Epithelial cell of esophagus (primary cell): ENCODE measurements around the gene ZC3H12C.
"Not testable (repeated sequence)": the region's sequence is repeated elsewhere in the genome, so short reads cannot be mapped to it uniquely, and the experiment has no call there.

Experiments used
- DNase-seq: peaks from one replicate; pipeline ENCODE4 v3.0.0; 2010; ENCODE audit warnings: low read depth
- H3K4me3 ChIP-seq: 2 replicates; pipeline ENCODE4 v1.5.1; 2011; ENCODE audit warnings: mild to moderate bottlenecking, low read length, control low read depth
- TF ChIP-seq, protein P1 (sequence below): IDR thresholded peaks from 2 replicates; pipeline ENCODE4 v1.5.1; 2011; ENCODE audit warnings: low read depth, mild to moderate bottlenecking, low read length, control low read depth, inconsistent platforms; ENCODE audit not compliant: insufficient read depth; ENCODE audit errors: missing control alignments

The ZC3H12C gene

DNA sequence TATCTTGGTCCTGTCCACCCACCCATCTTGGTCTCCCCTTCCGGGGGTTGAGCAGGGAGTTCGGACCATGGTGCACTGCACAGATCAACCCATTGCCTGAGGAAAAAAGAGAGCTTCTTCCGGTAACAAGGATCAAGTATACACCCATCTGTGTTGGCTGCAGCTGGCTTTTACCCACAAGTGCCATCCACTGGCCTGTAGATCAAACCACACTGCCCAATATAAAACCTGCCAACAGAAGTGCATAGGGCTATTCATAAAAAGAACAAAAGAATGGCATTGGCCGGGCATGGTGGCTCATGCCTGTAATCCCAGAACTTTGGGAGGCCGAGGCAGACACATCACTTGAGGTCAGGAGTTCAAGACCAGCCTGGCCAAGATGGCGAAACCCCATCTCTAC is 94.5 kb downstream of the ZC3H12C start:
- TF ChIP-seq, protein P1, sequence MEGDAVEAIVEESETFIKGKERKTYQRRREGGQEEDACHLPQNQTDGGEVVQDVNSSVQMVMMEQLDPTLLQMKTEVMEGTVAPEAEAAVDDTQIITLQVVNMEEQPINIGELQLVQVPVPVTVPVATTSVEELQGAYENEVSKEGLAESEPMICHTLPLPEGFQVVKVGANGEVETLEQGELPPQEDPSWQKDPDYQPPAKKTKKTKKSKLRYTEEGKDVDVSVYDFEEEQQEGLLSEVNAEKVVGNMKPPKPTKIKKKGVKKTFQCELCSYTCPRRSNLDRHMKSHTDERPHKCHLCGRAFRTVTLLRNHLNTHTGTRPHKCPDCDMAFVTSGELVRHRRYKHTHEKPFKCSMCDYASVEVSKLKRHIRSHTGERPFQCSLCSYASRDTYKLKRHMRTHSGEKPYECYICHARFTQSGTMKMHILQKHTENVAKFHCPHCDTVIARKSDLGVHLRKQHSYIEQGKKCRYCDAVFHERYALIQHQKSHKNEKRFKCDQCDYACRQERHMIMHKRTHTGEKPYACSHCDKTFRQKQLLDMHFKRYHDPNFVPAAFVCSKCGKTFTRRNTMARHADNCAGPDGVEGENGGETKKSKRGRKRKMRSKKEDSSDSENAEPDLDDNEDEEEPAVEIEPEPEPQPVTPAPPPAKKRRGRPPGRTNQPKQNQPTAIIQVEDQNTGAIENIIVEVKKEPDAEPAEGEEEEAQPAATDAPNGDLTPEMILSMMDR, result no peak
- no peak overlapping the region for H3K4me3 ChIP-seq
- no peak for DNase-seq

DNA sequence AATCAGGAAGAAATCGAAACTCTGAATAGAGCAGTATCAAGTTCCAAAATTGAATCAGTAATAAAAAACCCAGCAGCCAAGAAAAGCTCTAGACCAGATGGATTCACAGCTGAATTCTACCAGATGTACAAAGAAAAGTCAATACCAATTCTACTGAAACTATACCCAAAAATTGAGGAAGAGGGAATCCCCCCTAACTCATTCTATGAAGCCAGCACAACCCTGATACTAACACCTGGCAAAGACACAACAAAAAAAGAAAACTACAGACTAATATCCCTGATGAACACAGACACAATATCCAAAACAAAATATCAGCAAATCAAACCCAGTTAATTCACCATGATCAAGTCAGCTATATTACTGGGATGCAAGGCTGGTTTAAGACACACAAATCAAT is 97.7 kb downstream of the ZC3H12C start:
- TF ChIP-seq, protein P1, result no peak
- no peak overlapping the region for H3K4me3 ChIP-seq
- no peak for DNase-seq

DNA sequence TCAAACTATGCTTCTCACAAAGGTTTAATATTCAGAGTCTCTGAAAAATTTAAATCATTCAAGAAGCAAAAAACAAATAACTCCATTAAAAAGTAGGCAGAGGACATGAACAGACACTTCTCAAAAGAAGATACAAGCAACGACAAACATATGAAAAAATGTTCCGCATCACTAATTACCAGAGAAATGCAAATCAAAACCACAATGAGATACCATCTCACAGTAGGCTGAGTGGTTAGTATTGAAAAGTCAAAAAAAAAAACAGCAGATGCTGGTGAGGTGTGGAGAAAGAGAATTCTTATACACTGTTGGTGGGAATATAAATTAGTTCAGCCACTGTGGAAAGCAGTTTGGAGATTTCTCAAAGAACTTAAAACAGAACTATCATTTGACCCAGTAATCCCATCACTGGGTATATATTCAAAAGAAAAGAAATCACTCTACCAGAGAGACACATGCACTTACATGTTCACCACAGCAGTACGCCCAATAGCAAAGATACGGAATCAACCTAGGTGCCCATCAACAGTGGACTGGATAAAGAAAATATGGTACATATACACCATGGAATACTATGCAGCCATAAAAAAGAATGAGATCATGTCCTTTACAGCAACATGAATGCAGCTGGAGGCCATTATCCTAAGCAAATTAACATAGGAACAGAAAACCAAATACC is 99.6 kb downstream of the ZC3H12C start:
- not testable (repeated sequence) for DNase-seq, H3K4me3 ChIP-seq

DNA sequence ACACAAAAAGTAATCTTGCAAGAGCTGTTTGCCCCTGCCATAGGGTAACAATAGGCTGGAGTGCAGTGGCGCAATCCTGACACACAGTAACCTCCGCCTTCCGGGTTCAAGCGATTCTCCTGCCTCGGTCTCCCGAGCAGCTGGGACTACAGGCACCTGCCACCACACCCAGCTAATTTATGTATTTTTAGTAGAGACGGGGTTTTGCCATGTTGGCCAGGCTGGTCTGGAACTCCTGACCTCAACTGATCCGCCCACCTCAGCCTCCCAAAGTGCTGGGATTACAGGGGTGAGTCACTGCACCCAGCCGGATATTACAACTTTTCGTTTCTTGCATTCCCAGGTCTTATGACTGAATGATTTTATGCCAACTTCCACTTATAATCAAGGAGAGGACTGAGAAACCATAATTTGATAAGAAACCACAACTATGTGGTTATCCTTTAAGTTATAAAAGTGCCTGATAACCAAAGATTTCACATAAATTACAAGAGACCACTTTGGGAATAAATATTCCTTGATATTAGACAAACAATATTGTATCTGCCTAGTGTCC is 101.1 kb downstream of the ZC3H12C start:
- H3K4me3 ChIP-seq, result not testable (repeated sequence)
- DNase-seq, result peak; percentile 63

DNA sequence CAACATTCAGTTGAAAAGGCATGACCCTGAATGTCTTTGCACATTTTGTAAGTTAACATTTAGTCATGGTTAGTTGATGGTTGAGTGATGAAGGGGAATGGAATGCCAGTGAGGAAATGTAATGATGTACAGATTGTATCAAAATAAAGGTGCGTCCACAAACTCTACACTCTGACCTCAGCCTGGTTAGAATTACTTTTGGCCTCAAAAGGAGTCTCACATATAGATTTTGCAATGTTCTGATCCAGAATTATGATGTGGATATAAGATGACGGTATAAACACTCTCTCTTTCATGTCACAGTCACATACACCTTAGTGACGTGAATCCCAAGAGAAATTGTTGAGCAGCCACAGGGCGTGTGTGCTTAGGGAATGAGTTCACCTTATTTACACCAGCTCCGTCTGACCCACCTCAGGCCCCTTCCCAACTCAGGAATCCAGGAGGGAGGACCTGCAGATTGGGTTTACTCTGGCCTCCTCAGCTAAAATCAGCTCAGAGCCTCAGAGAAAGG is 103.1 kb downstream of the ZC3H12C start:
- DNase-seq, result peak; percentile 95
- no peak overlapping the region for H3K4me3 ChIP-seq

DNA sequence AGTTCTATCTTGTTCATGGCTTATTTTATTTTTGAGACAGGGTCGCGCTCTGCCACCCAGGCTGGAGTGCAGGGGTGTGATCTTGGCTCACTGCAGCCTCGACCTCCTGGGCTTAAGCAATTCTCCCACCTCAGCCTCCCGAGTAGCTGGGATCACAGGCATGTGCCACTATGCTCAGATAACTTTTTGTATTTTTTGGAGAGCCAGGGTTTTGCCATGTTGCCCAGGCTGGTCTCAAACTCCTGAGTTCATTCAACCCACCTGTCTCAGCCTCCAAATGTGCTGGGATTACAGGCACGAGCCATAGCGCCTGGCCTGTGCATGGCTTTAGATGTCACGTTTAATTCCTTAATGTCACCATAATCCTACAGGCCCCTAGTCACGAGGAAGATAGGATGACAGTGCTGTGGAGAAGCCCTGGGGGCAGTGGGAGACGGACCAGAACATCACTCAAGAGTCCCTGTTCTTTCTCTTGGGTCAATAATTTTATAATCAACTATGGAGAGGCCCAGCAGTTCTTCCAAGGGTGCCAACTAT is 103.8 kb downstream of the ZC3H12C start:
- no peak for DNase-seq
- TF ChIP-seq, protein P1, result no peak

More for the DNA sequence above, 103.1 kb downstream of the ZC3H12C start:
- TF ChIP-seq, protein P1, result no peak

DNA sequence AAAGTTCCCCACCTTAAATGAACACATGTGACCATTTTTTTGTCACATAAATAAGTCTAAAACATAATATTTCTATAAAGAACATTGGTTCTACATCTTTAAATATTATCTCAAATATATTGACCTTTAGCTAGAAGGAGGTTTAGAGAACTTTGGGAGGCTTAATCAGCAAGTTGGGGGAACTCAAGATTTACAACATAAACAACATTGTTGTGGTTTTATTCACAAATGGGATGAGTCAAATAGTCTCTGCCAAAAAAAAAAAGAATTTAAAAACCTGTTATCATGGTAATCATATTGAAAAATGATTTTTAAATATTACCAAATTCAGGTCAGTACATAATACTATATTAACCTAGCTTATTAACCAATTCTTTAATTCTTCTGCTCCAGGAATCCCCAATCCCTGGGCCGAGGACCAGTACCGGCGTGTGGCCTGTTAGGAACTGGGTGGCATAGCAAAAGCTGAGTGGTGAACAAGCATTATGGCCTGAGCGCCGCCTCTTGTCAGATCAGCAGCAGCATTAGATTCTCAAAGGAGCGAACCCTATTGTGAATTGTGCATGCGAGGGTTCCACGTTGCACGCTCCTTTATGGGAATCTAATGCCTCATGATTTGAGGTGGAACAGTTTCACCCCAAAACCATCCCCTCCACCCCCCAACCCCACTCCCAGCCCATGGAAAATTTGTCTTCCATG is 105.0 kb downstream of the ZC3H12C start:
- DNase-seq, result peak; percentile 38
- TF ChIP-seq, protein P1, result no peak
- no peak overlapping the region for H3K4me3 ChIP-seq

More for the DNA sequence above, 103.8 kb downstream of the ZC3H12C start:
- H3K4me3 ChIP-seq, result no peak overlapping the region
